ENCODE data around the gene ZNF234.
"Not testable (repeated sequence)": the region's sequence is repeated elsewhere in the genome, so short reads cannot be mapped to it uniquely, and the experiment has no call there.

Gene ZNF234

GRCh38 chr19:44180968-44181367 lies 39.6 kb downstream of the ZNF234 start:
- no peak for DNase-seq (ENCODE audit: low read depth in 2 of 2)

- DNase-seq (ENCODE audit: low read depth in 2 of 2): no peak
Measured at GRCh38 chr19:44182145-44182544, 40.8 kb downstream of the ZNF234 start.

DNA sequence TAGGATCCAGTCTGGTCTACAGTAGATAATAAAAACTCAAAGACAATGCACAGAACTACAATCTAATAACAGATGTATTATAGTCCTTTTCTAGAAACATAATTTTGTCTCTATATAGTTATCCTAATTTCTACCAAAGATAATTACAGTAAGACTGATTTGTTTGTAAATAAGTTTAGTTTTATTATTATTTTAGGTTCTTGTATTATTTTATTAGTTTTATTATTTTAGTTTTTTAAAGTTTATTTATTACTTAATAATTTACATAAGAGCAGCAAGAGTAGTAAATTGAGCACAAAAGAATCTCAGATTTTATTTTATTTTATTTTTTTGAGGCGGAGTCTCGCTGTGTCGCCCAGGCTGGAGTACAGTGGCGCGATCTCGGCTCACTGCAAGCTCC lies 48.7 kb downstream of the ZNF234 start:
- DNase-seq (ENCODE audit: low read depth in 2 of 2): no peak

DNA sequence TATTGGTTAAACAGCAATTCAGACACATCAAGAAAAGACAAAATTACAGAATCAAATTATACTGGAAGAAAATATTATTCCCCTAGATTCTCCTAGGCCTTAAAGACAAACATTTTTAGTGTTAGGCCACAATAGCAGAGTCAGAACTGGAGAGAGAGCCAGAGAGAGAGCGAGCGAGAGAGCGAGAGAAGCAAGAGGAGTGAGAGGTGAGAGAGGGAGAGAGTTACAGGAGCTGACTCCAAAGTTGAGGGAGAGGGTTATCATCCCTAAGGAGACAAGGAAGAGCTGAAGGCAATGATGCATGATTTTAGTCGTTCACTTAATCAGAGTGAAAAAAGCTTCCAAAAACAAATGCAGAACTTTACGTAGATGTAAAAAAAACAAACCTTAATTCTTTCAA lies 50.8 kb downstream of the ZNF234 start:
- no peak for DNase-seq (ENCODE audit: low read depth in 2 of 2)

DNA sequence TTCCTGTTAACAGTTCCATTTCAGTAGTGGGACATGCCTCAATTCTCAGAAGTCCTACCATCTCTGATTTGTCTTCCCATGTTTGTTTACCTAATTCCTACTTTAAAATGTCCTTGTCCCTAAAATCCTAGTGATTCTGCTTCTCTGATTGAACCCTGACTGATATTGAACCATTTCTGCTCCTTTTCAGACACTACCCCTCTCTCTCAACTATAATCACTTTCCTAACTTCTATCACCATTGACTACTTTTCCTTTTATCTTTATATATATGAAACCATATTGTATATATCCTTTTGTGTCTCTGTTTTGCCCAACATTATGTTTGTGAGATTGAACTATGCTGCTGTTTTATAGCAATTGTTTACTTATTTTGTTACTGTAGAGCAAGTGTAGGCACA lies 55.4 kb downstream of the ZNF234 start:
- no peak for DNase-seq (ENCODE audit: low read depth in 2 of 2)

DNA sequence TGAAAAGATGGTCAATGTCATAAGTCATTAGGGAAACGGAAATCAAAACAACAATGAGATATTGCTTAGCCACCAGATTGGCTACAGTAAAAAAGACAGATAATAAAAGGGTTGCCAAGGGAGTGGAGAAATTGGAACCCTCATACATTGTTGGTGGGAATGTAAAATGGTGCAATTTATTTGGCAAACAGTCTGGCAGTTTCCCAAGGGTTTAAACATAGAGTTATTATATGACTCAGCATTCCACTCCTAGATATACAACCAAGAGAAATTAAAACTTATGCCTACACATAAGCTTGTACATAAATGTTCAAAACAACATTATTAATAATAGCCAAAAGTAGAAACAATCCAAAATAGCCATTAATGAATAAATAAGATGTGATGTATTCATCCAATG lies 61.1 kb downstream of the ZNF234 start:
- no peak for DNase-seq (ENCODE audit: low read depth in 2 of 2)

GRCh38 chr19:44202974-44203373 lies 61.6 kb downstream of the ZNF234 start:
- DNase-seq (ENCODE audit: low read depth in 2 of 2): no peak

- DNase-seq (ENCODE audit: low read depth in 2 of 2): not testable (repeated sequence)
Measured at GRCh38 chr19:44203877-44204276, 62.5 kb downstream of the ZNF234 start.

- DNase-seq (ENCODE audit: low read depth in 2 of 2): no peak
Measured at GRCh38 chr19:44204772-44205171, 63.4 kb downstream of the ZNF234 start.

DNA sequence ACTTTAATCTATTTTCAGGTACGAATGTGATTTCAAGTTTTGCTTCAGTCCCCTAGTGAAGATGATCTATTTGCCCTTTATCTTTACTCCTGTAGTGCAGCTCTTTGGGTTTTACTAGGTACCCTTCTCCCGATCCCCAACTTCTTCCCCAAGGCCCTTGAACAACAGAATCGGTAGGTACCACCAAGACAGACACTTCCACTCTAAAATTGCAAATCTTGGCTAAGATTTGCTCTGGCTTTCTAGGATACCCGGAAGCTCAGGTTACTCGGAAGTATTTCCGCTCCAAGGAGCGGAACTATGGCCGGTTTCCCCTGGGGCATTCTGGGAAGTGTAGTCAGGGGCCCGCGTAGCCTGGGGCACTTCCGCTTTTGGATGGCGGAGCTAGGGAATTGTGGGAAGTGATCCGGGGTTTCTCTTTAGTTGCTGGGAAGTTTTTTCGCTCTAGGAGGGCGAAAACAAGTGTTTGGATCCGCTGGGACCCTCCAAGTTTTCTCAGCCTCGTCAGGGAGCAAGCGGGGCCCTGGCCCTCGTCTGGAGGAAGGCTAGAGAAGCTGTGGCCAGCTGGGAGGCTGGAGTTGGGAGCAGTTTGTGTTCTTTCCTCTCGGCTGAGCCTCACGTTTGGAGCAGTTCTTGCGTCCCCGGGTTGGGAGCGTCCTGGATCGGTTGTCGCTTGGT lies 65.9 kb downstream of the ZNF234 start:
- peak; percentile 49 to 66 for DNase-seq (ENCODE audit: low read depth in 2 of 2)

All from stimulated activated CD8-positive, alpha-beta memory T cell treated with anti-CD3 and anti-CD28 coated beads, Interleukin-2, amount 100 ng/mL, for 1 hour (primary cell).